ENCODE results near the gene RTKN2. TPM values are rescaled to one million over a fixed set of nuclear protein-coding genes. Genes with fewer than 3 reads are reported as not detected.

The RTKN2 gene
- 9.7 TPM for total RNA-seq

DNA sequence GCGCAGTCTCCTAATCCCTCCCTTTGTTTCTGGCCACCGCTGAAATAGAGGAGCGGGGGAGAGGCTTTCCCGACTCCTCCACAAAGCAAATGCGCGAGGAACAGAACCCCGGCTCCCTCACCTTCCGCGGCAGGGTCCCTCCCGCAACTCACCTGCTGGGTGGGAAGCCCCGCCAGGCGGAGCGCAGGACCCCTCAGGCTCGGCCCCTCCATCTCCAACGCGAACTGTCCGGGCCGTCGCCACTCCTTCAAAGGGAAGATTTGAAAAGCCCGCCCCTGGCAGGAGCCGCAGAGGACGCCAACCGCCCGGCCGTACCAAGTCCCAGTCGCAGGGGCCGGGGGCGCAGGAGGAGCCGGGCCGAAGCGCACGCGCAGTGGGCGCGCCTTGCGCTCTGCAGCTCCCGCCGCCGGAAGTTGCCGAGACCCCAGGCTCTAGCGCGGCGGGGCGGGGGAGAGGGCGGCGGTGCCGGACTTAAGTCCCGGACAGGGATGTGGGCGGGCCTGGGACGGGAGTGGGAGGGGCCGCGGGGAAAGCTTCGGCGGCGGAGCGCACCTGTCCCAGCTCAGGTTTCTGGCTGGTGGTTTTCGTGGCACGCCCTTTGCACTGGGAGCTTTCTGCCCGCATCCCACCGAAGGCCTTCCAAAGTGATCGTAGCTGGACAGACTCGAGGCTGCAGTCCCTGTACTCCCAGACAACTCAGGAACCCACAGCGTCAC is at the start of gene RTKN2:
TSS of gene RTKN2 (minus strand) at position 446 of the 716 bp plus-strand sequence. CDS start at position 212, 234 bp downstream.

Other genes starting within 250 kb of the RTKN2 start
- 31.9 TPM for gene ZNF365, start 105.5 kb upstream of the RTKN2 start, total RNA-seq